ENCODE measurements around the gene MBNL2. TPM values are rescaled to one million over a fixed set of nuclear protein-coding genes. Genes with fewer than 3 reads are reported as not detected.
A peak's percentile ranks its signal among the peaks of the same experiment; 100 is the strongest.

The MBNL2 gene
- total RNA-seq, 1 donor from 2014 or later = 43.7 TPM

GRCh38 chr13:97339988-97340749 lies 118.0 kb downstream of the MBNL2 start:
- H3K4me3 Mint-ChIP-seq = no peak overlapping the region
- H3K27ac Mint-ChIP-seq = peak overlapping the region; percentile 54
- H3K4me1 Mint-ChIP-seq (ENCODE audit: unreplicated experiment) = peaks cover 21% of the 10 kb centered on the region
- H3K9me3 Mint-ChIP-seq = no peaks in the 10 kb centered on the region
- H3K27me3 Mint-ChIP-seq = no peaks in the 10 kb centered on the region
- H3K36me3 Mint-ChIP-seq = peaks cover 21% of the 10 kb centered on the region
- no peak for DNase-seq (ENCODE audit: extremely low spot score, unreplicated experiment)
- no peak for TF ChIP-seq CTCF (conservative IDR thresholded peaks at IDR 0.05)

GRCh38 chr13:97341135-97341534 lies 119.0 kb downstream of the MBNL2 start:
- H3K27ac Mint-ChIP-seq = peak overlapping the region; percentile 72
- H3K27me3 Mint-ChIP-seq = no peaks in the 10 kb centered on the region
- no peak for TF ChIP-seq CTCF (conservative IDR thresholded peaks at IDR 0.05)
- no peak overlapping the region for H3K4me3 Mint-ChIP-seq
- DNase-seq (ENCODE audit: extremely low spot score, unreplicated experiment) = no peak
- peaks cover 28% of the 10 kb centered on the region for H3K36me3 Mint-ChIP-seq
- H3K9me3 Mint-ChIP-seq = peaks cover 4% of the 10 kb centered on the region
- peaks cover 21% of the 10 kb centered on the region for H3K4me1 Mint-ChIP-seq (ENCODE audit: unreplicated experiment)

GRCh38 chr13:97342136-97342535 lies 120.0 kb downstream of the MBNL2 start:
- no peaks in the 10 kb centered on the region for H3K27me3 Mint-ChIP-seq
- H3K27ac Mint-ChIP-seq = peak overlapping the region; percentile 48
- H3K4me1 Mint-ChIP-seq (ENCODE audit: unreplicated experiment) = peaks cover 21% of the 10 kb centered on the region

GRCh38 chr13:97342936-97343335 lies 120.8 kb downstream of the MBNL2 start:
- Mint-ChIP-seq H3K36me3 (peaks cover 38% of the 10 kb centered on the region), H3K9me3 (peaks cover 4% of the 10 kb centered on the region), H3K4me3 (no peak overlapping the region), H3K27ac (peak overlapping the region; percentile 62), H3K4me1 (ENCODE audit: unreplicated experiment) (peaks cover 21% of the 10 kb centered on the region), H3K27me3 (no peaks in the 10 kb centered on the region)
- TF ChIP-seq CTCF (conservative IDR thresholded peaks at IDR 0.05) = no peak
- DNase-seq (ENCODE audit: extremely low spot score, unreplicated experiment) = no peak

More at GRCh38 chr13:97342136-97342535, 120.0 kb downstream of the MBNL2 start:
- H3K4me3 Mint-ChIP-seq = no peak overlapping the region
- H3K9me3 Mint-ChIP-seq = peaks cover 4% of the 10 kb centered on the region
- no peak for TF ChIP-seq CTCF (conservative IDR thresholded peaks at IDR 0.05)
- H3K36me3 Mint-ChIP-seq = peaks cover 33% of the 10 kb centered on the region
- DNase-seq (ENCODE audit: extremely low spot score, unreplicated experiment) = no peak

- peaks cover 48% of the 10 kb centered on the region for H3K36me3 Mint-ChIP-seq
- H3K9me3 Mint-ChIP-seq = peaks cover 4% of the 10 kb centered on the region
- DNase-seq (ENCODE audit: extremely low spot score, unreplicated experiment) = no peak
- no peaks in the 10 kb centered on the region for H3K27me3 Mint-ChIP-seq
- peaks cover 21% of the 10 kb centered on the region for H3K4me1 Mint-ChIP-seq (ENCODE audit: unreplicated experiment)
- peak overlapping the region; percentile 91 for H3K27ac Mint-ChIP-seq
- peak; percentile 83 for TF ChIP-seq CTCF (conservative IDR thresholded peaks at IDR 0.05)
- peak overlapping the region; percentile 47 for H3K4me3 Mint-ChIP-seq
Measured at GRCh38 chr13:97344265-97345175, 122.4 kb downstream of the MBNL2 start.
